Measurements from ENCODE around the gene LY86.

DNA sequence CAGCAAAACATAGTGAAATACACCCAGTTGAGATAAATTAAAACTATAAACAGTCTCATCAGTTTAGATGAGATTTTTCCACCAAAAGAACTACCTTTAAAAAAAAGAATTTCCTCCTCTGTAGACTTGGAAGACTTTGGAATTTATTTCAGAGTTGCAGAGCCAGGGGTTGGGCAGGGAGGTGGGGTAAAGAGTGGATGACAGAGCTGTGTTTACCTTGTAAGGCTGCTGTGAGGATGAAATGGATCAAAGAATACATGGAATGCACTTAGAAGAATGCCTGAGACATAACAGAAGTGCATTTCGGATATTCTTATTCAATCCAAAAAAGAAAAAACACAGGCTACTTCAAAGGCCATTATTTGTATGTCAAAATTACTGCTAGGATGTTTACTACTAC is 6.4 kb upstream of the LY86 start:
- TF ChIP-seq, protein P1, sequence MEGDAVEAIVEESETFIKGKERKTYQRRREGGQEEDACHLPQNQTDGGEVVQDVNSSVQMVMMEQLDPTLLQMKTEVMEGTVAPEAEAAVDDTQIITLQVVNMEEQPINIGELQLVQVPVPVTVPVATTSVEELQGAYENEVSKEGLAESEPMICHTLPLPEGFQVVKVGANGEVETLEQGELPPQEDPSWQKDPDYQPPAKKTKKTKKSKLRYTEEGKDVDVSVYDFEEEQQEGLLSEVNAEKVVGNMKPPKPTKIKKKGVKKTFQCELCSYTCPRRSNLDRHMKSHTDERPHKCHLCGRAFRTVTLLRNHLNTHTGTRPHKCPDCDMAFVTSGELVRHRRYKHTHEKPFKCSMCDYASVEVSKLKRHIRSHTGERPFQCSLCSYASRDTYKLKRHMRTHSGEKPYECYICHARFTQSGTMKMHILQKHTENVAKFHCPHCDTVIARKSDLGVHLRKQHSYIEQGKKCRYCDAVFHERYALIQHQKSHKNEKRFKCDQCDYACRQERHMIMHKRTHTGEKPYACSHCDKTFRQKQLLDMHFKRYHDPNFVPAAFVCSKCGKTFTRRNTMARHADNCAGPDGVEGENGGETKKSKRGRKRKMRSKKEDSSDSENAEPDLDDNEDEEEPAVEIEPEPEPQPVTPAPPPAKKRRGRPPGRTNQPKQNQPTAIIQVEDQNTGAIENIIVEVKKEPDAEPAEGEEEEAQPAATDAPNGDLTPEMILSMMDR (IDR thresholded peaks at IDR 0.05; ENCODE audit: insufficient read depth, low read length, poor library complexity, severe bottlenecking), result no peak
- no peak for TF ChIP-seq EZH2phosphoT487 (conservative IDR thresholded peaks at IDR 0.05; ENCODE audit: low read length)

Data from SU-DHL-6 (cell line).